ENCODE data around the gene FLRT1.

Gene FLRT1, protein sequence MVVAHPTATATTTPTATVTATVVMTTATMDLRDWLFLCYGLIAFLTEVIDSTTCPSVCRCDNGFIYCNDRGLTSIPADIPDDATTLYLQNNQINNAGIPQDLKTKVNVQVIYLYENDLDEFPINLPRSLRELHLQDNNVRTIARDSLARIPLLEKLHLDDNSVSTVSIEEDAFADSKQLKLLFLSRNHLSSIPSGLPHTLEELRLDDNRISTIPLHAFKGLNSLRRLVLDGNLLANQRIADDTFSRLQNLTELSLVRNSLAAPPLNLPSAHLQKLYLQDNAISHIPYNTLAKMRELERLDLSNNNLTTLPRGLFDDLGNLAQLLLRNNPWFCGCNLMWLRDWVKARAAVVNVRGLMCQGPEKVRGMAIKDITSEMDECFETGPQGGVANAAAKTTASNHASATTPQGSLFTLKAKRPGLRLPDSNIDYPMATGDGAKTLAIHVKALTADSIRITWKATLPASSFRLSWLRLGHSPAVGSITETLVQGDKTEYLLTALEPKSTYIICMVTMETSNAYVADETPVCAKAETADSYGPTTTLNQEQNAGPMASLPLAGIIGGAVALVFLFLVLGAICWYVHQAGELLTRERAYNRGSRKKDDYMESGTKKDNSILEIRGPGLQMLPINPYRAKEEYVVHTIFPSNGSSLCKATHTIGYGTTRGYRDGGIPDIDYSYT

GRCh38 chr11:64035576-64035975, at the start of gene FLRT1:
TSS of gene FLRT1 (plus strand) at chr11:64035931. CDS start at chr11:64116268, 80,337 bp downstream.
- no peak for DNase-seq

GRCh38 chr11:63986156-63986931, 49.4 kb upstream of the FLRT1 start, which contains the start of gene OTUB1:
TSS of gene OTUB1 (plus strand) at chr11:63986438. CDS start at chr11:63986457, 19 bp downstream.
- DNase-seq: peak; percentile 96

- no peak for DNase-seq
These were observed 48.7 kb upstream of the FLRT1 start for GRCh38 chr11:63986932-63987513.

- DNase-seq: no peak
These were observed 44.2 kb upstream of the FLRT1 start for GRCh38 chr11:63991558-63991957.

DNA sequence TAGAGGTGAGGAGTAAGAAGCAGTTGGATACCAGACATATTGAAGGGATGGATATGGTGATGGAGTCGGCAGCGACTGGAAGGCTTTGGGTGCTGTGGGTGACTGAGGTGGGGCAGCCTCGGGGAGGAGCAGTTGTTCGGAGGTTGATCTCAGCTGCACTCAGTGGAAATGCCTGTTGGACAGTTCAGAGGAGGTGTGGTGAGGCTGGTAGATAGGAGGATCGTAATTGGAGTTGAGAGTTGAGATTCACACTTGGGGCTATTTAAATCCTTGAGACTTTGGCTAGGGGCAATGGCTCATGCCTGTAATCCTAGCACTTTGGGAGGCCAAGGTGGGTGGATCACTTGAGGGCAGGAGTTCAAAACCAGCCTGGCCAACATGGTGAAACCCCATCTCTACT, 42.6 kb upstream of the FLRT1 start:
- DNase-seq: no peak

DNA sequence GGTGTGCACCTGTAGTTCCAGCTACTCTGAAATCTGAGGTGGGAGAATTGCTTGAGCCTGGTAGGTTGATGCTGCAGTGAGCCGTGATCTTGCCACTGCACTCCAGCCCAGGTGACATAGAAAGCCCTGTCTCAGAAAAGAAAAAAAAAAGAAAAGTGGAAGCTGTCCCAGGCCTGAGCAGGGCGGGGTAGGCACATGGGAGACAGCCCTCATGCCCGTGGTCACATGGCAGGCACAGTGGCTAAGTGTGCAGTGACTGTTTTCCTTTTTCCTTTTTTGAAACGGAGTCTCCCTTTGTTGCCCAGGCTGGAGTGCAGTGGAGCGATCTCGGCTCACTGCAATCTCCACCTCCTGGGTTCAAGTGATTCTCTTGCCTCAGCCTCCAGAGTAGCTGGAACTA, 41.7 kb upstream of the FLRT1 start:
- DNase-seq: no peak

DNA sequence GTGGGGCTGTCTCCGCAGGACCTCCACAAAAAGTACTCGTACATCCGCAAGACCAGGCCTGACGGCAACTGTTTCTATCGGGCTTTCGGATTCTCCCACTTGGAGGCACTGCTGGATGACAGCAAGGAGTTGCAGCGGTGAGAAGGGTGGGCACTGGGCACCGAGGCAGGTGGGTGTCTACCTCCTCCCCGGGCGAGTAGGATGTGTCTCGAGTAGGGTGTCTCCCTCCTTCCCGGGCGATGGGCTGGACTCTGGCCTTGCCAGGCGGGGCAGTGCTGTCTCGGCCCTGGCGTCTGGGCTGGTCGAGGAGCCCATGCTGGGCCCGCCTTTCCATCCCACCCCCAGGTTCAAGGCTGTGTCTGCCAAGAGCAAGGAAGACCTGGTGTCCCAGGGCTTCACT, 39.2 kb upstream of the FLRT1 start:
- DNase-seq: no peak

- no peak for DNase-seq
These were observed 38.5 kb upstream of the FLRT1 start for GRCh38 chr11:63997104-63997700.

- DNase-seq: no peak
These were observed 37.9 kb upstream of the FLRT1 start for GRCh38 chr11:63997801-63998337.

GRCh38 chr11:63998558-63999348, 37.0 kb upstream of the FLRT1 start:
- DNase-seq: peak; percentile 78

DNA sequence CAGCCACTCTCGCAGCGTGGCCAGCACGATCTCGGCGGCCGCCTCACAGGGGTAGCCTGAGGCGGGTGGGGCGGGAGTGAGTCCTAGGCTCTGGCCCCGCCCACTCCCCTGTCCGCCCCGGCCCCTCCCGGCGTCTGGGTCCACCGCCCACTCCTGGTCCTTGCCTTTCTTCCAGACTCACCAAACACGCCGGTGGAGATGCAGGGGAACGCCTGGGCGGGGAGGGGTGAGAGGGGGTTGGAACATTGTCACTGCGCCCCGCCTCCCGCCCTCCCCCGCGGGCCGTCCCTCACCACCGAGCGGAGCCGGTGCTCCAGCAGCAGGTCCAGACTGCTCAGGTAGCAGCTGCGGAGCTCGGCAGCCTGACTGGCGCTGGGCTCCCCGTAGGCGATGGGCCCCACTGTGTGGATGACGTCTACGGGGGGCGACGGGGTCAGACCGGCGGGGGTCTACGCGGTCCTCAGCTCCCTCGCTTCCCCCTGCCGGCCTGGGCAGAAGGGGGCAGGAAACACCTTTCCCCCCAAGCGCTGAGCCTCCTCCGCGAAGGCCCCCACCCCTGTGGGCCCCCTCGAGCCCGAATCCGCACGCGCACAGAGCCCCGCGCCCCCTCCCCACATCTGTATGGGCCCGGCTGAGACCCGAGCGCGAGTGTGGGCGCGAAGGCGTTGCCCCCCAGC, 36.2 kb upstream of the FLRT1 start:
- peak; percentile 95 for DNase-seq

- no peak for DNase-seq
These were observed 35.5 kb upstream of the FLRT1 start for GRCh38 chr11:64000026-64000739.

DNA sequence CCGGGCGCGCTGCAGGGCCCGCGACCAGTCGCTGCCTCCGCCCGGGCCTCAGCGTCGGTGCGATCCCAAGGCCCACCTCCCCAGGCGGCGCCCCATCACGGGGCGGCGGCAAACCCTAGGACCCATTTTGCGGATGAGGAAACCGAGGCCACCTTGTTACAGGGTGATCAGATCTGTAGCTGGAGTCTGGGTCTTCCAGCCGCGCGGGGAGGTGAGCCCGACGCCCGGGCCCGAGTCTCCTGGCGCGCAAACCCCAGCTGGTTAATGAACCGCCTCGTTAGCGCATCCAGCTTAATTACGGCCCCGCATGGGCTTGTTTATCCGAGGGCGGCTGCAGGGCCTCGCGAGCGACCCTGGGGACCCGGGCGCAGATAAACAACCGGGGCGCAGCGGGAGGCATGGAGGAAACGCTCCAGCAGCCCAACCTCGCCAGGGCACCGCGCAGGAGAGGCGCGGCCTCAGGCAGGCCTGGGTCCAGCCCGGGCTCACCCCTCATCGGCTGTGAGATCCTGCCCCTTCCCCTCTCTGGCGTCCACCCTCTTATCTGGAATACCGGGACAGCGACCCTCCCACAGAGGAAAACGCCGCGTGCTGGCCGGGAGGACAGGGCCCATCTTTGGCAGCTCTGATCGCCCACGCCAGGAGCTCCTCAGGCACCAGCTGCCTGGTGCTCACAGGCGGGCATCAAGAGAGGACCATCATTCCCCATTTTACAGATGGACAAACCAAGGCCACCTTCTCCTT, 34.8 kb upstream of the FLRT1 start:
- DNase-seq: no peak

DNA sequence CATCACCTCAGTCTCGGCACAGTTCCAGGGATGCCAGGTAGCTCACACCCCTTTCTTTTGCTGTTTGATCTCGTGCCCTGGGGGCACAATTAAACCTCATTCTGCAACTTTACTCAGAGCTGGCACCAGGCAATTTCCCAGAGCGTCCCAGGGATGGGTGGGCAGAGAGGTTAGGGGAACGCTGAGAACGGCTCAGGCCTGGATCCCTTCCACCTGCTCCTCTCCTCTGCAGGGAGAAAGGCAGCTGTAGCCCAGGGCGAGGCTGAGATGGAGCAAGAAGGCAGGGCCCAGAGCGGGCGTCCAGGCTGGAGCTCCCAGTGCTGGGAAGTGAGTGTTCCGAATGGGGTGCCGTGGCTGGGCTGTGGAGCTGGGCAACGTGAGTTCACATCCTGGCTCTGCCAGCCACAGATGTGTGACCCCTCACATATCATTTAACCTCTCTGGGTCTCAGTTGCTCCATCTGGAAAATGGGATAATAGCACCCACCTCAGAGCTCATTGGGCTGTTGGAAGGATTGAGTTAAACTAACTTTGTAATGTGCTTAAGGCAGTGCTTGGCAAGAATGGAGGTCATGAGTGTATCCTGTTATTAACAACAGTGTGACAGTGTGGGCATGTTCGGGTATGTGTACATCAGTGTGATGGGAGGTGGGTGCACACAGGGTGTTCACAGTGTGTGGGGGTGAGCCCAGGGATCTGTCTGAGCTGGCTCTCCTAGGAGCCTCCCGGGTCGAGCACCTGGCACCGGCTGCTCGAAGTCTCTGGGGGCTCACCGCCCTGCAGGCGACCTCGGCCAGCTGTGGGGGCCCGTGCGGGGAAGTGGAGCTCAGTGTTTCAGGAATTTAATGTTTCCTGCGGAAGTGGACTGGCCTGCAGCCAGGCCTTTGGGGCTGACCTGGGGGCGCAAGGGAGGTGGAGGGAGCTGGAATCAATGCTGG, 34.0 kb upstream of the FLRT1 start:
- DNase-seq: no peak

DNA sequence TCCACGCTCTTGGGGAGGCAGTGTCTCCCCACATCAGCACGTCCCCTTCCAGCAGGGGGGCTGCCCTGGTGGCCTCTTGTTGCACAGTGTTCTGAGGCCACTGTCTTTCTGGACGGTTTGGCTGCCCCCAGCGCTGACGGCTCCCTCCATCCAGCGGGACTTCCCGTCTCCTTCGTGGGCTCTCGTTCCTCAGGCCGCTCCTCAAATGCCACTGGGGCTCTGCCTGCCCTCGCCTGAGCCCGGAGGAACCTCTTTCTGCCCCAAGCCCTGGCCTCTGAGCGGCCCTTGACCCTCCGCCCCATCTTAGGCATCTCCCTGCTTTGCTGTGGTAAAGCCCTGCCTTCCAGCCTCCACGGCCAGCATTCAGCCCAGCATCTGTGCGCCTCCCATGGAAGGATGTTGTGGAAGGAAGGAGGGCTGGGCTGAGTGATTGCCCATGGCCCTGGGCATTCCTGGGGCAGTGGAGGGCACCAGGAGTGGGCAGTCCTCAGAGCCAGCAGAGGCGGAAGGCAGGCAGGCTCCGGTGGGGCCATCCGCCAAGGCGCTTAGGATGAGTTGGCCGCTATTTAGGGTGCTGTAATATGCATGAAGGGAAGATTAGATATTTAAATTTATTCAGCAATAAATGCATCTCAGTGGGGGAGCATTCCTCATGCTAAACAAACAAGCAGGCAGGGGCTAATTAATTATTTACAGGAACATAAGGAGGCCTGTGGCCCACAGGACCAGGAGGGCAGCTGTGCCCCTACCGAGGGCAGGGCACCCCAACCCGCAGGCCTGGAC, 31.7 kb upstream of the FLRT1 start:
- DNase-seq: no peak

DNA sequence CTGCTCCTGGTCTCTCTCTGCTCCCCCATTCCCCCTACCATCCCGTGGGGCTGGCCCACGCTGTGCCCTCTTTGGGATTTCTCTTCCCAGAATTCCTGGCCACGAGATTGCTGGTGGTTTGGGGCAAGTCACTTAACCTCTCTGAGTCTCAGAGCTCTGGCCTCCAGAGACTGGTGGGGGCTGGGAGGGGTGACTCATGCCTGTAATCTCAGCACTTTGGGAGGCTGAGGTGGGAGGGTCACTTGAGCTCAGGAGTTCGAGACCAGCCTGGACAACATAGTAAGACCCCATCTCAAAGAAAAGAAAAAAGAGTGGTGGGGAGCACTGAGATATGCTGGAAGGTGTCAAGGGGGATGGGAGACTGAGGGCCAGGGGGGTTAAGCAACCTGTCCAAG, 31.1 kb upstream of the FLRT1 start:
- DNase-seq: no peak

DNA sequence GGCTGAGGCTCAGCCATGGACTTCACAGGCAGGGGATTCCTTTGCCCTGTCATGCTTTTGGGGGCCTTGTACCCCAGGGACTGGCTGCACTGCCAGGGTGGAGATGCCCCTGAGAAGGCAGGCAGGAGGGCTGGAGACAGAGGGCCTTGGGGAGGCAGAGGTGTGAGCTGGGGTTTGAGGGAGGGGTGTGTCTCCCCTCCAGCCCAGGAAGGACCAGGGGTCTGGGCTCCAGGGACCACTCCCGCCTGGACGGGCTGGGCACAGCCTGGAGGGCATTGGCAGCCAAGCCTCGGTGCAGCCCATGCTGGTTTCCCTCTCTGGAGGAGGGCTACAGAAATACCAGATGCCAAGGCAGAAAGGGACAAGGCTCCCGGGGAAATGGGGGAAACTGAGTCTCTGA, 30.0 kb upstream of the FLRT1 start:
- DNase-seq: no peak

DNA sequence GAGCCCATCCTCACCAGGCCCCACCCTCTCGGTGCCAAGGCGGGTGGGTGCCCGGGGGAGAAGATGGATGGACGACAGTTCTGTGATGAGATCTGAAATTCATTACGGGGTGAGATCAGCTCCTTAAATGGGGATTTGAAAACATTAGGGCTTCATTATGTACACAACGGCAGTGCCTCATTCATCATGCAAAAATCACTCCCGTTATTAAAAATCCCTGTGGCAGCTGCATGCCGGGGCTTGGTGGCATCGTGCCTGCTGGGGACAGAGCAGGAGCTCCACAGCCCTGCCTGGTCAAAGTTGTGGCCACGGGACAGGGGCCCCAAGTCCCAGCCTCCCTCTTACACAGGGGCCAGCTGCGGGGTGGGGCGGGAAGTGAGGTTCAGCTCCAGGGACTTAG, 29.3 kb upstream of the FLRT1 start:
- no peak for DNase-seq

All from NCI-H1105 (cell line).